CD14-positive monocyte (primary cell): ENCODE results near the gene LARP4B. TPM values are rescaled to one million over a fixed set of nuclear protein-coding genes. Genes with fewer than 3 reads are reported as not detected.

Source experiments
- DNase-seq, 3 donors: peaks; one replicate each; pipeline ENCODE4 v3.0.0-alpha.2; 2011 to 2022
- H2AFZ ChIP-seq: 2 replicates; pipeline ENCODE4 v1.6.0; 2012; ENCODE audit warnings: mild to moderate bottlenecking, low read depth, low read length, inconsistent platforms; ENCODE audit not compliant: insufficient read depth, poor library complexity, severe bottlenecking
- H3K27ac ChIP-seq, 2 donors: 1 replicate in 1 of 2; 2 replicates in 1 of 2; pipeline ENCODE4 v1.5.1; 2012 to 2013; ENCODE audit warnings: low read length in 2 of 2, control low read depth in 1 of 2, inconsistent platforms in 1 of 2, low read depth in 1 of 2, mild to moderate bottlenecking in 1 of 2
- H3K27me3 ChIP-seq, 2 donors: one replicate each; pipeline versions ENCODE4 v1.6.0 to v1.6.1; 2011 to 2013; ENCODE audit warnings: low read length in 2 of 2; ENCODE audit not compliant: control insufficient read depth in 2 of 2, insufficient read depth in 2 of 2
- H3K36me3 ChIP-seq, 2 donors: replicated peaks in 1 of 2; 1 replicate in 1 of 2; 2 replicates in 1 of 2; pipeline versions ENCODE4 v1.5.1 to v1.6.1; 2012 to 2013; ENCODE audit warnings: low read length in 2 of 2, control low read depth in 1 of 2, inconsistent platforms in 1 of 2, mild to moderate bottlenecking in 1 of 2; ENCODE audit not compliant: insufficient read depth in 2 of 2, control insufficient read depth in 1 of 2
- H3K4me1 ChIP-seq, 2 donors: 1 replicate in 1 of 2; 2 replicates in 1 of 2; pipeline versions ENCODE4 v1.5.1 to v1.6.1; 2012 to 2013; ENCODE audit warnings: low read length in 2 of 2, control low read depth in 1 of 2, inconsistent platforms in 1 of 2, mild to moderate bottlenecking in 1 of 2, moderate library complexity in 1 of 2; ENCODE audit not compliant: insufficient read depth in 2 of 2, control insufficient read depth in 1 of 2
- H3K4me2 ChIP-seq: replicated peaks from 2 replicates; pipeline ENCODE3; 2012; ENCODE audit warnings: low read length, moderate library complexity, mild to moderate bottlenecking; ENCODE audit not compliant: poor library complexity, severe bottlenecking; ENCODE audit errors: extremely low read depth
- H3K4me3 ChIP-seq, 3 experiments: fragments of 200-600 bp in 1 of 3; sonication (generic) in 1 of 3; replicated peaks in 1 of 3; 1 replicate in 2 of 3; 2 replicates in 1 of 3; pipeline ENCODE4 v1.5.1; 2011 to 2013; ENCODE audit warnings: low read length in 3 of 3, mild to moderate bottlenecking in 3 of 3, control low read depth in 2 of 3, low read depth in 2 of 3, inconsistent platforms in 1 of 3, moderate library complexity in 1 of 3
- H3K79me2 ChIP-seq: 2 replicates; pipeline ENCODE4 v1.6.0; 2012; ENCODE audit warnings: mild to moderate bottlenecking, control low read depth, inconsistent platforms, low read length, moderate library complexity; ENCODE audit not compliant: insufficient read depth
- H3K9ac ChIP-seq: 2 replicates; pipeline ENCODE4 v1.6.0; 2017; ENCODE audit warnings: low read length, mild to moderate bottlenecking; ENCODE audit not compliant: insufficient read depth, poor library complexity, severe bottlenecking
- H3K9me3 ChIP-seq, 2 donors: replicated peaks in 1 of 2; 1 replicate in 1 of 2; 2 replicates in 1 of 2; pipeline versions ENCODE4 v1.5.1 to v1.6.1; 2012 to 2013; ENCODE audit warnings: low read length in 2 of 2, control low read depth in 1 of 2; ENCODE audit not compliant: control insufficient read depth in 1 of 2, insufficient read depth in 1 of 2
- H4K20me1 ChIP-seq: 2 replicates; pipeline ENCODE4 v1.6.0; 2012; ENCODE audit warnings: mild to moderate bottlenecking, low read length, control low read depth, moderate library complexity; ENCODE audit not compliant: insufficient read depth
- H3K27ac Mint-ChIP-seq, 7 donors: one replicate each; pipeline ENCODE4 v1.8.0; 2020; ENCODE audit warnings: mild to moderate bottlenecking in 7 of 7, mixed read lengths in 7 of 7, moderate library complexity in 6 of 7, inconsistent platforms in 2 of 7
- H3K27me3 Mint-ChIP-seq, 3 donors: one replicate each; pipeline ENCODE4 v1.8.0; 2021 to 2022; ENCODE audit warnings: low read depth in 3 of 3, mild to moderate bottlenecking in 3 of 3, mixed read lengths in 3 of 3, moderate library complexity in 3 of 3, inconsistent platforms in 1 of 3
- H3K36me3 Mint-ChIP-seq, 2 donors: one replicate each; pipeline ENCODE4 v1.8.0; 2020; ENCODE audit warnings: mixed read lengths in 2 of 2, inconsistent platforms in 1 of 2, mild to moderate bottlenecking in 1 of 2
- H3K4me1 Mint-ChIP-seq: one replicate; pipeline ENCODE4 v1.8.0; 2020; ENCODE audit warnings: mild to moderate bottlenecking, mixed read lengths
- H3K4me3 Mint-ChIP-seq, 2 donors: one replicate each; pipeline ENCODE4 v1.8.0; 2020; ENCODE audit warnings: mild to moderate bottlenecking in 2 of 2, mixed read lengths in 2 of 2, moderate library complexity in 1 of 2
- H3K9me3 Mint-ChIP-seq, 7 donors: one replicate each; pipeline ENCODE4 v1.8.0; 2020 to 2022; ENCODE audit warnings: mixed read lengths in 7 of 7, mild to moderate bottlenecking in 6 of 7, moderate library complexity in 6 of 7, inconsistent platforms in 2 of 7
- CTCF ChIP-seq: fragments of 200-600 bp; IDR thresholded peaks from one replicate; pipeline ENCODE4 v1.8.0; 2022; ENCODE audit warnings: antibody characterized with exemption, mild to moderate bottlenecking
- WGBS: methylation state at CpG from one replicate; pipeline ENCODE4 v1.1.5; 2013; ENCODE audit warnings: missing lambda C conversion rate; ENCODE audit not compliant: insufficient coverage; 5-methylcytosine and 5-hydroxymethylcytosine counted together
- intact Hi-C, 2 donors: fragments of 100-400 bp; cut with micrococcal nuclease; formaldehyde crosslinking; loops; one replicate each; pipeline versions ENCODE4 v1.15.0 to v1.15.1; 2023
- polyA plus RNA-seq, 3 donors: library from polyadenylated mRNA; depleted of rRNA in 1 of 3; unstranded in 2 of 3; stranded (reverse) in 1 of 3; fragments of 300-500 nt in 2 of 3; fragments of >200 nt in 1 of 3; fragmentation: Illumina TruSeq in 2 of 3; gene quantifications; 1 replicate in 2 of 3; 2 replicates in 1 of 3; pipeline ENCODE4 v1.2.3, GENCODE V29; 2012 to 2021

LARP4B gene
- polyA plus RNA-seq, 3 donors: 17.2 to 52.3 (median 33.0) TPM

- Mint-ChIP-seq H3K27me3 (peaks cover 0 to 3% (median 0%) of the 10 kb centered on the region in 3 donors), H3K4me1 (peaks cover 18% of the 10 kb centered on the region), H3K27ac (peak overlapping the region in 2 of 7 donors; percentile 10 to 86), H3K9me3 (no peaks in the 10 kb centered on the region), H3K36me3 (peaks cover 68 to 79% of the 10 kb centered on the region in 2 donors), H3K4me3 (no peak overlapping the region)
- H3K4me1 ChIP-seq: peaks cover 6 to 11% of the 10 kb centered on the region in 2 donors
- H3K9ac ChIP-seq: no peak overlapping the region
- no peak for TF ChIP-seq CTCF
- H3K36me3 ChIP-seq: peaks cover 62 to 87% of the 10 kb centered on the region in 2 donors
- H3K4me2 ChIP-seq: no peak overlapping the region
- peaks cover 56% of the 10 kb centered on the region for H3K79me2 ChIP-seq
- 87% methylated on average over 4 of the region's 11 CpGs for WGBS
- H3K9me3 ChIP-seq: no peaks in the 10 kb centered on the region
- intact Hi-C loops: no loop called here
- no peak overlapping the region for H3K4me3 ChIP-seq
- H4K20me1 ChIP-seq: peaks cover 92% of the 10 kb centered on the region
- no peaks in the 10 kb centered on the region for H3K27me3 ChIP-seq
- no peak overlapping the region for H2AFZ ChIP-seq
- DNase-seq: no peak
- H3K27ac ChIP-seq: peak overlapping the region in 1 of 2 donors; percentile 54
These were observed 74.9 kb downstream of the LARP4B start for GRCh38 chr10:856416-857157.

- peaks cover 96% of the 10 kb centered on the region for H4K20me1 ChIP-seq
- peaks cover 65% of the 10 kb centered on the region for H3K79me2 ChIP-seq
- Mint-ChIP-seq H3K27ac (no peak overlapping the region), H3K9me3 (peaks cover 0 to 5% (median 1%) of the 10 kb centered on the region in 7 donors), H3K27me3 (no peaks in the 10 kb centered on the region), H3K4me1 (peaks cover 23% of the 10 kb centered on the region), H3K4me3 (no peak overlapping the region), H3K36me3 (peaks cover 66 to 78% of the 10 kb centered on the region in 2 donors)
- no peaks in the 10 kb centered on the region for H3K27me3 ChIP-seq
- H3K9ac ChIP-seq: no peak overlapping the region
- no peaks in the 10 kb centered on the region for H3K9me3 ChIP-seq
- intact Hi-C loops: no loop called here
- peak overlapping the region in 1 of 2 donors; percentile 24 for H3K27ac ChIP-seq
- no peak overlapping the region for H3K4me3 ChIP-seq
- TF ChIP-seq CTCF: no peak
- H3K36me3 ChIP-seq: peaks cover 55 to 80% of the 10 kb centered on the region in 2 donors
- DNase-seq: no peak
- H2AFZ ChIP-seq: no peak overlapping the region
- H3K4me1 ChIP-seq: peaks cover 8 to 15% of the 10 kb centered on the region in 2 donors
- no peak overlapping the region for H3K4me2 ChIP-seq
- 97% methylated on average over 4 of the region's 5 CpGs for WGBS
These were observed 75.8 kb downstream of the LARP4B start for GRCh38 chr10:855671-856070.
